WTC11 (cell line): ENCODE results near the gene SMIM28.

Source experiments
- GRHL2 ChIP-seq: fragments of 250-450 bp; sonication (Bioruptor Pico); IDR thresholded peaks from 2 replicates; pipeline ENCODE4 v1.8.0; 2022; ENCODE audit warnings: mild to moderate bottlenecking, moderate library complexity; ENCODE audit not compliant: insufficient replicate concordance, severe bottlenecking
- ZBTB21 ChIP-seq: sonication (generic); formaldehyde crosslinking; IDR thresholded peaks from 2 replicates; pipeline ENCODE4 v1.8.1; 2023; ENCODE audit warnings: mild to moderate bottlenecking, missing genetic modification reagents, borderline replicate concordance
- ZNF232 ChIP-seq: sonication (generic); formaldehyde crosslinking; IDR thresholded peaks from 2 replicates; pipeline ENCODE4 v1.8.0; 2022; ENCODE audit warnings: mild to moderate bottlenecking, missing genetic modification reagents
- TF ChIP-seq, protein P1 (sequence below): fragments of 200-600 bp; IDR thresholded peaks from 2 replicates; pipeline ENCODE4 v1.8.0; 2022; ENCODE audit warnings: antibody characterized with exemption
- TF ChIP-seq, protein P2 (sequence below): sonication (generic); formaldehyde crosslinking; IDR thresholded peaks from 2 replicates; pipeline ENCODE4 v1.8.1; 2023; ENCODE audit warnings: mild to moderate bottlenecking, moderate library complexity, missing genetic modification reagents

DNA sequence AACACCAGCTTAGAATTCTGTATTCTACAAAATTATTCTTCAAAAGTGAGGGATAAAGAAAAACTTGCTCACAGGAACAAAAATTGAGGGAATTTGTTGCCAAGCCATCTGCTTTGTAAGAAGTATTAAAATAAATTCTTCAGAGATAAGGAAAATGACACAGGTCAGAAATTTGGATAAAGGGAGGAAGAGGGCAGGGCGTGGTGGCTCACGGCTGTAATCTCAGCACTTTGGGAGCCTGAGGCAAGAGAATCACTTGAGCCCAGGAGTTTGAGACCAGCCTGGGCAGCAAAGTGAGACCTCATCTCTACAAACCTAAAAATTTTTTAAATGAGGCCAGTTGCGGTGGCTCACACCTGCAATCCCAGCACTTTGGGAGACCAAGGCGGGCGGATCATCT, 11.8 kb downstream of the SMIM28 start:
- no peak for TF ChIP-seq ZNF232
- TF ChIP-seq, protein P1, sequence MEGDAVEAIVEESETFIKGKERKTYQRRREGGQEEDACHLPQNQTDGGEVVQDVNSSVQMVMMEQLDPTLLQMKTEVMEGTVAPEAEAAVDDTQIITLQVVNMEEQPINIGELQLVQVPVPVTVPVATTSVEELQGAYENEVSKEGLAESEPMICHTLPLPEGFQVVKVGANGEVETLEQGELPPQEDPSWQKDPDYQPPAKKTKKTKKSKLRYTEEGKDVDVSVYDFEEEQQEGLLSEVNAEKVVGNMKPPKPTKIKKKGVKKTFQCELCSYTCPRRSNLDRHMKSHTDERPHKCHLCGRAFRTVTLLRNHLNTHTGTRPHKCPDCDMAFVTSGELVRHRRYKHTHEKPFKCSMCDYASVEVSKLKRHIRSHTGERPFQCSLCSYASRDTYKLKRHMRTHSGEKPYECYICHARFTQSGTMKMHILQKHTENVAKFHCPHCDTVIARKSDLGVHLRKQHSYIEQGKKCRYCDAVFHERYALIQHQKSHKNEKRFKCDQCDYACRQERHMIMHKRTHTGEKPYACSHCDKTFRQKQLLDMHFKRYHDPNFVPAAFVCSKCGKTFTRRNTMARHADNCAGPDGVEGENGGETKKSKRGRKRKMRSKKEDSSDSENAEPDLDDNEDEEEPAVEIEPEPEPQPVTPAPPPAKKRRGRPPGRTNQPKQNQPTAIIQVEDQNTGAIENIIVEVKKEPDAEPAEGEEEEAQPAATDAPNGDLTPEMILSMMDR: no peak
- TF ChIP-seq GRHL2 (CRISPR knock-in tag): no peak
- TF ChIP-seq ZBTB21 (CRISPR knock-in tag): no peak
- TF ChIP-seq, protein P2, sequence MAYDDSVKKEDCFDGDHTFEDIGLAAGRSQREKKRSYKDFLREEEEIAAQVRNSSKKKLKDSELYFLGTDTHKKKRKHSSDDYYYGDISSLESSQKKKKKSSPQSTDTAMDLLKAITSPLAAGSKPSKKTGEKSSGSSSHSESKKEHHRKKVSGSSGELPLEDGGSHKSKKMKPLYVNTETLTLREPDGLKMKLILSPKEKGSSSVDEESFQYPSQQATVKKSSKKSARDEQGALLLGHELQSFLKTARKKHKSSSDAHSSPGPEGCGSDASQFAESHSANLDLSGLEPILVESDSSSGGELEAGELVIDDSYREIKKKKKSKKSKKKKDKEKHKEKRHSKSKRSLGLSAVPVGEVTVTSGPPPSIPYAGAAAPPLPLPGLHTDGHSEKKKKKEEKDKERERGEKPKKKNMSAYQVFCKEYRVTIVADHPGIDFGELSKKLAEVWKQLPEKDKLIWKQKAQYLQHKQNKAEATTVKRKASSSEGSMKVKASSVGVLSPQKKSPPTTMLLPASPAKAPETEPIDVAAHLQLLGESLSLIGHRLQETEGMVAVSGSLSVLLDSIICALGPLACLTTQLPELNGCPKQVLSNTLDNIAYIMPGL (CRISPR knock-in tag): no peak
